ENCODE measurements around the gene CLDN7.

CLDN7 gene

GRCh38 chr17:7304179-7304578 is 41.9 kb upstream of the CLDN7 start:
- Histone ChIP-seq H3K79me2 (ENCODE audit: low read length) (peaks cover 18% of the 10 kb centered on the region), H3K4me1 (ENCODE audit: low read length) (peaks cover 2% of the 10 kb centered on the region), H2AFZ (ENCODE audit: low read depth, low read length) (no peak overlapping the region), H3K4me3 (ENCODE audit: low read length) (no peak overlapping the region), H3K9ac (ENCODE audit: low read length) (no peak overlapping the region), H3K36me3 (replicated peaks; ENCODE audit: low read depth, low read length) (peaks cover 9% of the 10 kb centered on the region), H3K27me3 (ENCODE audit: low read depth, low read length) (no peaks in the 10 kb centered on the region), H3K27ac (ENCODE audit: low read length) (no peak overlapping the region), H3K9me3 (ENCODE audit: insufficient read depth, low read length) (no peaks in the 10 kb centered on the region), H4K20me1 (ENCODE audit: insufficient read depth, low read length) (peaks cover 9% of the 10 kb centered on the region), H3K4me2 (ENCODE audit: low read length) (no peak overlapping the region)
- TF ChIP-seq EZH2phosphoT487 (IDR thresholded peaks at IDR 0.05; ENCODE audit: low read depth) = no peak
- TF ChIP-seq CTCF (IDR thresholded peaks at IDR 0.05; ENCODE audit: low read depth, low read length) = no peak

GRCh38 chr17:7296189-7296861 is 34.0 kb upstream of the CLDN7 start:
- peak overlapping the region; percentile 97 for H3K4me2 ChIP-seq (ENCODE audit: low read length)
- H3K27me3 ChIP-seq (ENCODE audit: low read depth, low read length) = no peaks in the 10 kb centered on the region
- H3K36me3 ChIP-seq (replicated peaks; ENCODE audit: low read depth, low read length) = no peaks in the 10 kb centered on the region
- H3K9ac ChIP-seq (ENCODE audit: low read length) = peak overlapping the region; percentile 37; the same call in 1 of the 2 replicates
- H3K9me3 ChIP-seq (ENCODE audit: insufficient read depth, low read length) = no peaks in the 10 kb centered on the region
- no peak overlapping the region for H3K27ac ChIP-seq (ENCODE audit: low read length)
- peak overlapping the region; percentile 98 for H2AFZ ChIP-seq (ENCODE audit: low read depth, low read length)
- H3K4me1 ChIP-seq (ENCODE audit: low read length) = peaks cover 2% of the 10 kb centered on the region; the same call in 1 of the 2 replicates
- no peaks in the 10 kb centered on the region for H4K20me1 ChIP-seq (ENCODE audit: insufficient read depth, low read length)
- H3K79me2 ChIP-seq (ENCODE audit: low read length) = no peaks in the 10 kb centered on the region
- H3K4me3 ChIP-seq (ENCODE audit: low read length) = peak overlapping the region; percentile 74
- peak; percentile 75 for TF ChIP-seq CTCF (IDR thresholded peaks at IDR 0.05; ENCODE audit: low read depth, low read length)
- no peak for TF ChIP-seq EZH2phosphoT487 (IDR thresholded peaks at IDR 0.05; ENCODE audit: low read depth)

- H3K27me3 ChIP-seq (ENCODE audit: low read depth, low read length) = no peaks in the 10 kb centered on the region
- peak overlapping the region; percentile 74 for H3K4me3 ChIP-seq (ENCODE audit: low read length)
- no peaks in the 10 kb centered on the region for H3K79me2 ChIP-seq (ENCODE audit: low read length)
- H3K9ac ChIP-seq (ENCODE audit: low read length) = no peak overlapping the region; the same call in 1 of the 2 replicates
- TF ChIP-seq CTCF (IDR thresholded peaks at IDR 0.05; ENCODE audit: low read depth, low read length) = no peak
- TF ChIP-seq EZH2phosphoT487 (IDR thresholded peaks at IDR 0.05; ENCODE audit: low read depth) = no peak
- no peaks in the 10 kb centered on the region for H3K9me3 ChIP-seq (ENCODE audit: insufficient read depth, low read length)
- H3K27ac ChIP-seq (ENCODE audit: low read length) = no peak overlapping the region
- no peaks in the 10 kb centered on the region for H3K36me3 ChIP-seq (replicated peaks; ENCODE audit: low read depth, low read length)
- peaks cover 2% of the 10 kb centered on the region; the same call in 1 of the 2 replicates for H3K4me1 ChIP-seq (ENCODE audit: low read length)
- no peaks in the 10 kb centered on the region for H4K20me1 ChIP-seq (ENCODE audit: insufficient read depth, low read length)
- H3K4me2 ChIP-seq (ENCODE audit: low read length) = peak overlapping the region; percentile 97
- peak overlapping the region; percentile 77; the same call in 1 of the 2 replicates for H2AFZ ChIP-seq (ENCODE audit: low read depth, low read length)
Observed at GRCh38 chr17:7295230-7296180, 33.2 kb upstream of the CLDN7 start.

- Histone ChIP-seq H3K79me2 (ENCODE audit: low read length) (no peaks in the 10 kb centered on the region), H3K27me3 (ENCODE audit: low read depth, low read length) (no peaks in the 10 kb centered on the region), H3K4me3 (ENCODE audit: low read length) (no peak within 1 kb of the TSS), H4K20me1 (ENCODE audit: insufficient read depth, low read length) (no peaks in the 10 kb centered on the region), H2AFZ (ENCODE audit: low read depth, low read length) (no peak within 1 kb of the TSS), H3K9ac (ENCODE audit: low read length) (no peak within 1 kb of the TSS), H3K27ac (ENCODE audit: low read length) (no peak within 1 kb of the TSS), H3K9me3 (ENCODE audit: insufficient read depth, low read length) (no peaks in the 10 kb centered on the region), H3K36me3 (replicated peaks; ENCODE audit: low read depth, low read length) (no peaks in the 10 kb centered on the region), H3K4me1 (ENCODE audit: low read length) (peaks cover 2% of the 10 kb centered on the region; the same call in 1 of the 2 replicates), H3K4me2 (ENCODE audit: low read length) (no peak within 1 kb of the TSS)
- TF ChIP-seq EZH2phosphoT487 (IDR thresholded peaks at IDR 0.05; ENCODE audit: low read depth) = no peak
- TF ChIP-seq CTCF (IDR thresholded peaks at IDR 0.05; ENCODE audit: low read depth, low read length) = no peak
Observed at GRCh38 chr17:7294614-7295153, 32.4 kb upstream of the CLDN7 start, which contains the start of gene YBX2. Gene YBX2 (minus strand): TSS chr17:7294639. CDS start chr17:7294500, 139 bp downstream.
